HepG2 (cell line): Measurements from ENCODE around the gene CMTM3. TPM values are rescaled to one million over a fixed set of nuclear protein-coding genes. Genes with fewer than 3 reads are reported as not detected.
A peak's percentile ranks its signal among the peaks of the same experiment; 100 is the strongest.

Source experiments
- HIVEP1 ChIP-seq: sonication (generic); formaldehyde crosslinking; IDR thresholded peaks from 2 replicates; pipeline ENCODE4 v1.4.0; 2020; ENCODE audit warnings: mild to moderate bottlenecking, missing genetic modification reagents
- HNRNPL ChIP-seq: fragments of 200-400 bp; formaldehyde crosslinking; IDR thresholded peaks from 2 replicates; pipeline ENCODE4 v1.6.1; 2017; ENCODE audit warnings: mild to moderate bottlenecking, low read depth, low read length
- ISX ChIP-seq: sonication (generic); formaldehyde crosslinking; conservative IDR thresholded peaks from 2 replicates; pipeline ENCODE4 v1.5.0; 2020; ENCODE audit warnings: missing genetic modification reagents
- REL ChIP-seq: sonication (generic); formaldehyde crosslinking; conservative IDR thresholded peaks from 2 replicates; pipeline ENCODE4 v1.8.0; 2022; ENCODE audit warnings: mild to moderate bottlenecking, missing genetic modification reagents, moderate library complexity
- SRSF9 ChIP-seq: fragments of 200-400 bp; formaldehyde crosslinking; IDR thresholded peaks from 2 replicates; pipeline ENCODE4 v1.6.1; 2018; ENCODE audit warnings: borderline replicate concordance, mild to moderate bottlenecking, low read depth, low read length; ENCODE audit not compliant: insufficient read depth, poor library complexity, severe bottlenecking
- TCF7L2 ChIP-seq: IDR thresholded peaks from 2 replicates; pipeline ENCODE4 v1.6.1; 2011; ENCODE audit warnings: mild to moderate bottlenecking, low read depth, low read length, moderate library complexity
- TEAD2 ChIP-seq: sonication (generic); formaldehyde crosslinking; IDR thresholded peaks from 2 replicates; pipeline ENCODE4 v1.9.0; 2021; ENCODE audit warnings: missing genetic modification reagents
- THAP8 ChIP-seq: sonication (generic); formaldehyde crosslinking; IDR thresholded peaks from 2 replicates; pipeline ENCODE4 v1.5.1; 2020; ENCODE audit warnings: missing genetic modification reagents, mild to moderate bottlenecking, borderline replicate concordance
- ZBTB42 ChIP-seq: sonication (generic); formaldehyde crosslinking; IDR thresholded peaks from 2 replicates; pipeline ENCODE4 v1.5.0; 2020; ENCODE audit warnings: mild to moderate bottlenecking, missing genetic modification reagents
- ZFYVE20 ChIP-seq: sonication (generic); formaldehyde crosslinking; IDR thresholded peaks from 2 replicates; pipeline ENCODE4 v1.8.0; 2023; ENCODE audit warnings: low read depth, mild to moderate bottlenecking, moderate library complexity, missing genetic modification reagents, borderline replicate concordance
- ZMYM4 ChIP-seq: sonication (generic); formaldehyde crosslinking; IDR thresholded peaks from 2 replicates; pipeline ENCODE4 v1.8.1; 2023; ENCODE audit warnings: mild to moderate bottlenecking, missing genetic modification reagents
- ZNF10 ChIP-seq: sonication (generic); formaldehyde crosslinking; IDR thresholded peaks from 2 replicates; pipeline ENCODE4 v1.4.0; 2020; ENCODE audit warnings: mild to moderate bottlenecking, low read depth, missing genetic modification reagents, borderline replicate concordance
- ZNF512B ChIP-seq: sonication (generic); formaldehyde crosslinking; IDR thresholded peaks from 2 replicates; pipeline ENCODE4 v1.5.1; 2020; ENCODE audit warnings: missing genetic modification reagents, mild to moderate bottlenecking, borderline replicate concordance
- polyA plus RNA-seq, 8 experiments: library from polyadenylated mRNA; depleted of rRNA in 3 of 8; stranded (reverse) in 7 of 8; unstranded in 1 of 8; fragments of >200 nt; fragmentation: Illumina TruSeq in 4 of 8; extraction: Trizol in 4 of 8; gene quantifications; 2 replicates each; pipeline versions ENCODE4 v1.2.1 to v1.2.3, GENCODE V29; 2011 to 2016; ENCODE audit warnings: low read depth in 4 of 8, missing spikeins in 1 of 8, mixed read lengths in 1 of 8; ENCODE audit not compliant: insufficient read depth in 1 of 8
- total RNA-seq, 5 experiments: library from RNA; depleted of rRNA; stranded (reverse); fragments of >200 nt; fragmentation: Illumina TruSeq; extraction: Trizol; gene quantifications; 2 replicates each; pipeline ENCODE4 v1.2.3, GENCODE V29; 2016; ENCODE audit warnings: low read depth in 1 of 5
- TF ChIP-seq, protein P1 (sequence below): IDR thresholded peaks from 2 replicates; pipeline ENCODE4 v1.6.1; 2012; ENCODE audit warnings: low read length, improper control_type of control experiment
- TF ChIP-seq, protein P2 (sequence below): sonication (generic); formaldehyde crosslinking; IDR thresholded peaks from 2 replicates; pipeline ENCODE4 v1.5.0; 2020; ENCODE audit warnings: mild to moderate bottlenecking, missing genetic modification reagents
- TF ChIP-seq, protein P3 (sequence below): sonication (generic); formaldehyde crosslinking; IDR thresholded peaks from 2 replicates; pipeline ENCODE4 v1.5.0; 2020; ENCODE audit warnings: missing genetic modification reagents

The CMTM3 gene
- total and polyA plus RNA-seq, 2 of the 13 experiments (the other 11 are each of a cell fraction or from before 2014, with no cell fraction given) = 29.2 to 48.7 TPM

- 0 out of 2 replicates have a peak, but pooled peaks have one; percentile 46 for TF ChIP-seq ZNF512B (CRISPR knock-in tag)
- no peak for TF ChIP-seq ISX (CRISPR knock-in tag)
- TF ChIP-seq TEAD2 (CRISPR knock-in tag) = no peak
- TF ChIP-seq ZBTB42 (CRISPR knock-in tag) = no peak
- TF ChIP-seq, protein P1, sequence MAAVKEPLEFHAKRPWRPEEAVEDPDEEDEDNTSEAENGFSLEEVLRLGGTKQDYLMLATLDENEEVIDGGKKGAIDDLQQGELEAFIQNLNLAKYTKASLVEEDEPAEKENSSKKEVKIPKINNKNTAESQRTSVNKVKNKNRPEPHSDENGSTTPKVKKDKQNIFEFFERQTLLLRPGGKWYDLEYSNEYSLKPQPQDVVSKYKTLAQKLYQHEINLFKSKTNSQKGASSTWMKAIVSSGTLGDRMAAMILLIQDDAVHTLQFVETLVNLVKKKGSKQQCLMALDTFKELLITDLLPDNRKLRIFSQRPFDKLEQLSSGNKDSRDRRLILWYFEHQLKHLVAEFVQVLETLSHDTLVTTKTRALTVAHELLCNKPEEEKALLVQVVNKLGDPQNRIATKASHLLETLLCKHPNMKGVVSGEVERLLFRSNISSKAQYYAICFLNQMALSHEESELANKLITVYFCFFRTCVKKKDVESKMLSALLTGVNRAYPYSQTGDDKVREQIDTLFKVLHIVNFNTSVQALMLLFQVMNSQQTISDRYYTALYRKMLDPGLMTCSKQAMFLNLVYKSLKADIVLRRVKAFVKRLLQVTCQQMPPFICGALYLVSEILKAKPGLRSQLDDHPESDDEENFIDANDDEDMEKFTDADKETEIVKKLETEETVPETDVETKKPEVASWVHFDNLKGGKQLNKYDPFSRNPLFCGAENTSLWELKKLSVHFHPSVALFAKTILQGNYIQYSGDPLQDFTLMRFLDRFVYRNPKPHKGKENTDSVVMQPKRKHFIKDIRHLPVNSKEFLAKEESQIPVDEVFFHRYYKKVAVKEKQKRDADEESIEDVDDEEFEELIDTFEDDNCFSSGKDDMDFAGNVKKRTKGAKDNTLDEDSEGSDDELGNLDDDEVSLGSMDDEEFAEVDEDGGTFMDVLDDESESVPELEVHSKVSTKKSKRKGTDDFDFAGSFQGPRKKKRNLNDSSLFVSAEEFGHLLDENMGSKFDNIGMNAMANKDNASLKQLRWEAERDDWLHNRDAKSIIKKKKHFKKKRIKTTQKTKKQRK = no peak
- TF ChIP-seq REL = no peak
- TF ChIP-seq ZNF10 = no peak
- no peak for TF ChIP-seq TCF7L2
- TF ChIP-seq, protein P2, sequence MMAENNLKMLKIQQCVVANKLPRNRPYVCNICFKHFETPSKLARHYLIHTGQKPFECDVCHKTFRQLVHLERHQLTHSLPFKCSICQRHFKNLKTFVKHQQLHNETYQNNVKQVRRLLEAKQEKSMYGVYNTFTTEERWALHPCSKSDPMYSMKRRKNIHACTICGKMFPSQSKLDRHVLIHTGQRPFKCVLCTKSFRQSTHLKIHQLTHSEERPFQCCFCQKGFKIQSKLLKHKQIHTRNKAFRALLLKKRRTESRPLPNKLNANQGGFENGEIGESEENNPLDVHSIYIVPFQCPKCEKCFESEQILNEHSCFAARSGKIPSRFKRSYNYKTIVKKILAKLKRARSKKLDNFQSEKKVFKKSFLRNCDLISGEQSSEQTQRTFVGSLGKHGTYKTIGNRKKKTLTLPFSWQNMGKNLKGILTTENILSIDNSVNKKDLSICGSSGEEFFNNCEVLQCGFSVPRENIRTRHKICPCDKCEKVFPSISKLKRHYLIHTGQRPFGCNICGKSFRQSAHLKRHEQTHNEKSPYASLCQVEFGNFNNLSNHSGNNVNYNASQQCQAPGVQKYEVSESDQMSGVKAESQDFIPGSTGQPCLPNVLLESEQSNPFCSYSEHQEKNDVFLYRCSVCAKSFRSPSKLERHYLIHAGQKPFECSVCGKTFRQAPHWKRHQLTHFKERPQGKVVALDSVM = peak; percentile 61; the same call in 1 of the 2 replicates
- no peak for TF ChIP-seq THAP8 (CRISPR knock-in tag)
- no peak for TF ChIP-seq SRSF9
- peak; percentile 58 for TF ChIP-seq ZMYM4 (CRISPR knock-in tag)
- TF ChIP-seq ZFYVE20 (CRISPR knock-in tag) = no peak
- TF ChIP-seq HIVEP1 (CRISPR knock-in tag) = peak; percentile 60; the same call in 1 of the 2 replicates
- TF ChIP-seq, protein P3, sequence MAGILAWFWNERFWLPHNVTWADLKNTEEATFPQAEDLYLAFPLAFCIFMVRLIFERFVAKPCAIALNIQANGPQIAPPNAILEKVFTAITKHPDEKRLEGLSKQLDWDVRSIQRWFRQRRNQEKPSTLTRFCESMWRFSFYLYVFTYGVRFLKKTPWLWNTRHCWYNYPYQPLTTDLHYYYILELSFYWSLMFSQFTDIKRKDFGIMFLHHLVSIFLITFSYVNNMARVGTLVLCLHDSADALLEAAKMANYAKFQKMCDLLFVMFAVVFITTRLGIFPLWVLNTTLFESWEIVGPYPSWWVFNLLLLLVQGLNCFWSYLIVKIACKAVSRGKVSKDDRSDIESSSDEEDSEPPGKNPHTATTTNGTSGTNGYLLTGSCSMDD (CRISPR knock-in tag) = no peak
- TF ChIP-seq HNRNPL = no peak
Measured at GRCh38 chr16:66608241-66609138, 4.0 kb downstream of the CMTM3 start (continued).
